HepG2 (cell line): Measurements from ENCODE around the gene FAM9C. TPM values are rescaled to one million over a fixed set of nuclear protein-coding genes. Genes with fewer than 3 reads are reported as not detected.

Source experiments
- ATAC-seq: fragments of 200-7000 bp; cut with Tn5 transposase; 3 replicates; pipeline ENCODE4 v1.9.1; 2020; ENCODE audit warnings: mild to moderate bottlenecking, moderate library complexity
- BruUV-seq: library from RNA; stranded (reverse); fragments of 400-500 nt; replicated peaks from 2 replicates; lab custom pipeline; 2021; lab: Mats Ljungman, UMichigan
- CTCF ChIA-PET: fragments of 300-600 bp; formaldehyde crosslinking; extraction: SDS; loops from one replicate; lab custom pipeline; 2021; ENCODE audit warnings: low total read pairs, inconsistent platforms, low intra/inter-chr PET ratio; lab: Yijun Ruan, JAX
- POLR2A ChIA-PET: fragments of 350-600 bp; sonication (Branson Sonifier 250); formaldehyde crosslinking; loops from one replicate; lab custom pipeline; 2020; ENCODE audit warnings: antibody characterized with exemption, inconsistent platforms; lab: Yijun Ruan, JAX
- DNase-seq: peaks from one replicate; pipeline ENCODE4 v3.0.0-alpha.2; 2015; ENCODE audit warnings: low spot score
- FAIRE-seq: peaks from 3 replicates; lab custom pipeline; 2011; peaks lifted over from hg19 to GRCh38; lab: Jason Lieb, UNC
- H2AFZ ChIP-seq: one replicate; pipeline ENCODE4 v1.6.1; 2011; ENCODE audit warnings: low read length, inconsistent platforms
- H3K27ac ChIP-seq: fragments of 300-600 bp; 3 replicates; pipeline ENCODE4 v1.8.0; 2011; ENCODE audit warnings: mixed run types, mild to moderate bottlenecking, mixed read lengths, low read length, inconsistent platforms; ENCODE audit not compliant: insufficient read depth; ENCODE audit errors: extremely low read length
- H3K27me3 ChIP-seq, 2 experiments: fragments of 200-600 bp in 1 of 2; 2 replicates in 1 of 2; 3 replicates in 1 of 2; pipeline versions ENCODE4 v1.6.0 to v1.8.0; 2011; ENCODE audit warnings: low read length in 2 of 2, mild to moderate bottlenecking in 2 of 2, moderate library complexity in 2 of 2, inconsistent platforms in 1 of 2; ENCODE audit not compliant: insufficient read depth in 2 of 2, control insufficient read depth in 1 of 2
- H3K36me3 ChIP-seq, 2 experiments: fragments of 200-600 bp in 1 of 2; replicated peaks in 1 of 2; 2 replicates in 1 of 2; 3 replicates in 1 of 2; pipeline versions ENCODE4 v1.5.1 to v1.8.0; 2011; ENCODE audit warnings: low read length in 2 of 2, inconsistent platforms in 1 of 2; ENCODE audit not compliant: insufficient read depth in 2 of 2, control insufficient read depth in 1 of 2
- H3K4me1 ChIP-seq: 2 replicates; pipeline ENCODE4 v1.5.1; 2012; ENCODE audit warnings: low read length, inconsistent platforms; ENCODE audit not compliant: insufficient read depth
- H3K4me2 ChIP-seq: 2 replicates; pipeline ENCODE4 v1.6.0; 2011; ENCODE audit warnings: low read depth, low read length, inconsistent platforms
- H3K4me3 ChIP-seq, 3 experiments: fragments of 200-600 bp in 1 of 3; sonication (generic), shearing (Covaris generic) in 1 of 3; replicated peaks in 1 of 3; 2 replicates each; pipeline ENCODE4 v1.5.1; 2011 to 2016; ENCODE audit warnings: low read length in 3 of 3, inconsistent platforms in 2 of 3, low read depth in 2 of 3, mild to moderate bottlenecking in 2 of 3, control low read depth in 1 of 3, mixed read lengths in 1 of 3; ENCODE audit not compliant: insufficient read depth in 1 of 3
- H3K79me2 ChIP-seq: one replicate; pipeline ENCODE4 v1.6.1; 2011; ENCODE audit warnings: low read length, inconsistent platforms; ENCODE audit not compliant: insufficient read depth
- H3K9ac ChIP-seq: 2 replicates; pipeline ENCODE4 v1.6.0; 2011; ENCODE audit warnings: mild to moderate bottlenecking, low read depth, low read length, inconsistent platforms; ENCODE audit not compliant: insufficient read depth
- H3K9me3 ChIP-seq: 2 replicates; pipeline ENCODE4 v1.5.1; 2012; ENCODE audit warnings: mild to moderate bottlenecking, low read length
- H4K20me1 ChIP-seq: 2 replicates; pipeline ENCODE4 v1.6.0; 2011; ENCODE audit warnings: inconsistent platforms, mild to moderate bottlenecking, low read length, moderate library complexity; ENCODE audit not compliant: insufficient read depth
- CHCHD3 ChIP-seq: sonication (generic); formaldehyde crosslinking; IDR thresholded peaks from 2 replicates; pipeline ENCODE4 v1.8.0; 2022; ENCODE audit warnings: mild to moderate bottlenecking, missing genetic modification reagents, moderate library complexity
- MATR3 ChIP-seq: sonication (generic); formaldehyde crosslinking; IDR thresholded peaks from 2 replicates; pipeline ENCODE4 v1.4.0; 2020; ENCODE audit warnings: missing genetic modification reagents
- MLLT10 ChIP-seq: sonication (generic); formaldehyde crosslinking; IDR thresholded peaks from 2 replicates; pipeline ENCODE4 v1.4.0; 2020; ENCODE audit warnings: missing genetic modification reagents
- PATZ1 ChIP-seq: sonication (generic); formaldehyde crosslinking; IDR thresholded peaks from 2 replicates; pipeline ENCODE4 v1.4.0; 2020; ENCODE audit warnings: missing genetic modification reagents
- WGBS: methylation state at CpG from one replicate; pipeline ENCODE4 v1.1.6; 2017; ENCODE audit warnings: low lambda C conversion rate; 5-methylcytosine and 5-hydroxymethylcytosine counted together
- in situ Hi-C: cut with HindIII; loops from 2 replicates; pipeline ENCODE4 v1.10.0; 2017; ENCODE audit warnings: low pct_unique_long_range_greater_than_20kb; ENCODE audit not compliant: extremely low pct_ligation_motif_present
- intact Hi-C: fragments of 100-400 bp; cut with micrococcal nuclease; formaldehyde crosslinking; loops from one replicate; pipeline ENCODE4 v1.10.0; 2022; ENCODE audit not compliant: unreplicated experiment
- polyA plus RNA-seq, 8 experiments: library from polyadenylated mRNA; depleted of rRNA in 3 of 8; stranded (reverse) in 7 of 8; unstranded in 1 of 8; fragments of >200 nt; fragmentation: Illumina TruSeq in 4 of 8; extraction: Trizol in 4 of 8; gene quantifications; 2 replicates each; pipeline versions ENCODE4 v1.2.1 to v1.2.3, GENCODE V29; 2011 to 2016; ENCODE audit warnings: low read depth in 4 of 8, missing spikeins in 1 of 8, mixed read lengths in 1 of 8; ENCODE audit not compliant: insufficient read depth in 1 of 8
- total RNA-seq, 5 experiments: library from RNA; depleted of rRNA; stranded (reverse); fragments of >200 nt; fragmentation: Illumina TruSeq; extraction: Trizol; gene quantifications; 2 replicates each; pipeline ENCODE4 v1.2.3, GENCODE V29; 2016; ENCODE audit warnings: low read depth in 1 of 5
- TF ChIP-seq, protein P1 (sequence below): sonication (generic); formaldehyde crosslinking; IDR thresholded peaks from 2 replicates; pipeline ENCODE4 v1.4.0; 2020; ENCODE audit warnings: missing genetic modification reagents

Gene FAM9C
- total and polyA plus RNA-seq, 2 of the 13 experiments (the other 11 are each of a cell fraction or from before 2014, with no cell fraction given), result not detected

- Histone ChIP-seq H3K9me3 (no peaks in the 10 kb centered on the region), H3K27me3 (no peaks in the 10 kb centered on the region), H3K4me3 (no peak overlapping the region), H3K9ac (no peak overlapping the region), H3K4me1 (no peaks in the 10 kb centered on the region), H3K4me2 (no peak overlapping the region), H2AFZ (no peak overlapping the region), H3K36me3 (no peaks in the 10 kb centered on the region)
- no TSS peak for BruUV-seq
- WGBS, result 70% methylated on average over 9 of the region's 10 CpGs
- POLR2A ChIA-PET, result no interaction called here
- no peak for DNase-seq
- intact Hi-C loops, result no loop called here
- TF ChIP-seq MATR3 (CRISPR knock-in tag) (no peak), MLLT10 (no peak)
- TF ChIP-seq, all 625 proteins: peak for 0
- ATAC-seq, result no peak
- in situ Hi-C loops, result no loop called here
- Histone ChIP-seq H3K79me2 (no peaks in the 10 kb centered on the region), H3K27ac (no peak overlapping the region), H4K20me1 (no peaks in the 10 kb centered on the region)
- no peak for FAIRE-seq
- CTCF ChIA-PET, result no interaction called here
Observed at GRCh38 chrX:13043138-13043537, 1.3 kb downstream of the FAM9C start.

DNA sequence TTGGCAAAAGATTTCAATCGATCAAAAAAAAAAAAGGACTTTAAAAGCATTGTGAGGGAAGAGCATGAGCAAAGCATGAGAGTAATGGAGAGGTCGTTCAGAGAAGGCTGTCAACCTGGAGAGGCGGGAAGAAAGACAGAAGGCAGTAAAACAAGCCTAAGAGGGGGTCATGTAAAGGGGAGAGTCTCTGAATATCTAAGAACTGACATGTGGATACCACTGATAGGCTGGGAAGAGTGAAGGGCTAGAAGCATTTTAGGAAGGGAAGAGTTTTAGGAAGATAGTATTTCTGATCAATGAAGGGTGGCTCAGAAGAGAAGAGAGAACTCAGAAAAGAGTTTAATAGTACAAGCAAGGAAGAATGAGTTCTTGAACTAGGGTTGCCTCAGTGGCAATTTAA lies 7.5 kb downstream of the FAM9C start:
- DNase-seq, result no peak
- Histone ChIP-seq H3K9me3 (no peaks in the 10 kb centered on the region), H4K20me1 (no peaks in the 10 kb centered on the region), H3K9ac (no peak overlapping the region), H3K36me3 (no peaks in the 10 kb centered on the region), H3K4me3 (no peak overlapping the region), H3K79me2 (no peaks in the 10 kb centered on the region), H3K4me2 (no peak overlapping the region), H2AFZ (no peak overlapping the region), H3K27me3 (no peaks in the 10 kb centered on the region), H3K4me1 (no peaks in the 10 kb centered on the region), H3K27ac (no peak overlapping the region)
- WGBS, result 36% methylated on average over 3 of the region's 3 CpGs
- no TSS peak for BruUV-seq
- CTCF ChIA-PET, result no interaction called here
- TF ChIP-seq CHCHD3 (CRISPR knock-in tag) (no peak), PATZ1 (CRISPR knock-in tag) (no peak)
- TF ChIP-seq, protein P1, sequence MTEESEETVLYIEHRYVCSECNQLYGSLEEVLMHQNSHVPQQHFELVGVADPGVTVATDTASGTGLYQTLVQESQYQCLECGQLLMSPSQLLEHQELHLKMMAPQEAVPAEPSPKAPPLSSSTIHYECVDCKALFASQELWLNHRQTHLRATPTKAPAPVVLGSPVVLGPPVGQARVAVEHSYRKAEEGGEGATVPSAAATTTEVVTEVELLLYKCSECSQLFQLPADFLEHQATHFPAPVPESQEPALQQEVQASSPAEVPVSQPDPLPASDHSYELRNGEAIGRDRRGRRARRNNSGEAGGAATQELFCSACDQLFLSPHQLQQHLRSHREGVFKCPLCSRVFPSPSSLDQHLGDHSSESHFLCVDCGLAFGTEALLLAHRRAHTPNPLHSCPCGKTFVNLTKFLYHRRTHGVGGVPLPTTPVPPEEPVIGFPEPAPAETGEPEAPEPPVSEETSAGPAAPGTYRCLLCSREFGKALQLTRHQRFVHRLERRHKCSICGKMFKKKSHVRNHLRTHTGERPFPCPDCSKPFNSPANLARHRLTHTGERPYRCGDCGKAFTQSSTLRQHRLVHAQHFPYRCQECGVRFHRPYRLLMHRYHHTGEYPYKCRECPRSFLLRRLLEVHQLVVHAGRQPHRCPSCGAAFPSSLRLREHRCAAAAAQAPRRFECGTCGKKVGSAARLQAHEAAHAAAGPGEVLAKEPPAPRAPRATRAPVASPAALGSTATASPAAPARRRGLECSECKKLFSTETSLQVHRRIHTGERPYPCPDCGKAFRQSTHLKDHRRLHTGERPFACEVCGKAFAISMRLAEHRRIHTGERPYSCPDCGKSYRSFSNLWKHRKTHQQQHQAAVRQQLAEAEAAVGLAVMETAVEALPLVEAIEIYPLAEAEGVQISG (CRISPR knock-in tag), result no peak
- in situ Hi-C loops, result no loop called here
- intact Hi-C loops, result no loop called here
- ATAC-seq, result no peak
- no peak for FAIRE-seq
- POLR2A ChIA-PET, result no interaction called here
